Stomach (tissue), 9 donors: ENCODE data around the gene NOLC1. TPM values are rescaled to one million over a fixed set of nuclear protein-coding genes. Genes with fewer than 3 reads are reported as not detected.
"Not testable (repeated sequence)": the region's sequence is repeated elsewhere in the genome, so short reads cannot be mapped to it uniquely, and the experiment has no call there.

ENCODE experiments used
- DNase-seq, 2 donors: peaks; one replicate each; pipeline versions ENCODE4 v3.0.0 to v3.0.0-alpha.2; 2013 to 2019
- H3K27ac ChIP-seq, 5 donors: fragments of 200-600 bp in 4 of 5; sonication (generic) in 4 of 5; one replicate each; pipeline ENCODE4 v1.5.1; 2013 to 2019; ENCODE audit warnings: mild to moderate bottlenecking in 1 of 5, moderate library complexity in 1 of 5
- H3K27me3 ChIP-seq, 3 donors: fragments of 200-600 bp; sonication (generic); one replicate each; pipeline ENCODE4 v1.5.1; 2017 to 2019; ENCODE audit warnings: mixed run types in 1 of 3
- H3K36me3 ChIP-seq, 4 donors: fragments of 200-600 bp; sonication (generic); 1 replicate in 3 of 4; 2 replicates in 1 of 4; pipeline ENCODE4 v1.5.1; 2016 to 2019
- H3K4me1 ChIP-seq, 4 donors: fragments of 200-600 bp; sonication (generic); one replicate each; pipeline ENCODE4 v1.5.1; 2016 to 2019
- H3K4me3 ChIP-seq, 4 donors: fragments of 200-600 bp; sonication (generic) in 3 of 4; one replicate each; pipeline ENCODE4 v1.5.1; 2016 to 2019; ENCODE audit warnings: mild to moderate bottlenecking in 1 of 4
- H3K9me3 ChIP-seq, 4 donors: fragments of 200-600 bp; sonication (generic); one replicate each; pipeline ENCODE4 v1.5.1; 2016 to 2019
- EP300 ChIP-seq: sonication (generic); formaldehyde crosslinking; IDR thresholded peaks from one replicate; pipeline ENCODE4 v1.6.1; 2017; ENCODE audit warnings: antibody characterized with exemption
- POLR2A ChIP-seq, 4 donors: fragments of 450-650 bp; IDR thresholded peaks; one replicate each; pipeline ENCODE4 v1.6.1; 2016; ENCODE audit warnings: antibody characterized with exemption in 4 of 4, control low read depth in 2 of 4, mild to moderate bottlenecking in 1 of 4, moderate library complexity in 1 of 4
- POLR2AphosphoS5 ChIP-seq, 3 donors: sonication (generic); formaldehyde crosslinking; IDR thresholded peaks; one replicate each; pipeline ENCODE4 v1.6.1; 2016; ENCODE audit warnings: antibody characterized with exemption in 3 of 3
- WGBS, 5 donors: extraction: QIAGEN DNeasy Blood & Tissue Kit in 3 of 5; methylation state at CpG; one replicate each; pipeline versions ENCODE4 v1.1.5 to v1.1.7; 2013 to 2018; 5-methylcytosine and 5-hydroxymethylcytosine counted together
- intact Hi-C: fragments of 100-400 bp; cut with DNase I; formaldehyde crosslinking; loops from one replicate; pipeline ENCODE4 v1.15.1; 2023; ENCODE audit warnings: low total_unique reads
- polyA plus RNA-seq, 3 donors: library from polyadenylated mRNA; stranded (reverse); fragments of 200-250 nt; gene quantifications; one replicate each; pipeline ENCODE4 v1.2.3, GENCODE V29; 2013
- total RNA-seq, 5 donors: library from RNA; depleted of rRNA; stranded (reverse); fragments of >200 nt; gene quantifications; one replicate each; pipeline versions ENCODE4 v1.1.0 to v1.2.3, GENCODE V29; 2014 to 2016
- TF ChIP-seq, protein P1 (sequence below), 7 experiments: fragments of 450-650 bp in 4 of 7; fragments of 200-600 bp in 3 of 7; sonication (generic) in 3 of 7; IDR thresholded peaks; one replicate each; pipeline ENCODE4 v1.5.1; 2016 to 2019; ENCODE audit warnings: antibody characterized with exemption in 7 of 7, control low read depth in 2 of 7, mild to moderate bottlenecking in 1 of 7
- donor health status: healthy with polysubstance abuse.
- donor health status: Bipolar disorder and iron deficiency.
- donor health status: healthy.

The NOLC1 gene
- total and polyA plus RNA-seq, 8 donors = 9.8 to 73.7 (median 32.2) TPM

DNA sequence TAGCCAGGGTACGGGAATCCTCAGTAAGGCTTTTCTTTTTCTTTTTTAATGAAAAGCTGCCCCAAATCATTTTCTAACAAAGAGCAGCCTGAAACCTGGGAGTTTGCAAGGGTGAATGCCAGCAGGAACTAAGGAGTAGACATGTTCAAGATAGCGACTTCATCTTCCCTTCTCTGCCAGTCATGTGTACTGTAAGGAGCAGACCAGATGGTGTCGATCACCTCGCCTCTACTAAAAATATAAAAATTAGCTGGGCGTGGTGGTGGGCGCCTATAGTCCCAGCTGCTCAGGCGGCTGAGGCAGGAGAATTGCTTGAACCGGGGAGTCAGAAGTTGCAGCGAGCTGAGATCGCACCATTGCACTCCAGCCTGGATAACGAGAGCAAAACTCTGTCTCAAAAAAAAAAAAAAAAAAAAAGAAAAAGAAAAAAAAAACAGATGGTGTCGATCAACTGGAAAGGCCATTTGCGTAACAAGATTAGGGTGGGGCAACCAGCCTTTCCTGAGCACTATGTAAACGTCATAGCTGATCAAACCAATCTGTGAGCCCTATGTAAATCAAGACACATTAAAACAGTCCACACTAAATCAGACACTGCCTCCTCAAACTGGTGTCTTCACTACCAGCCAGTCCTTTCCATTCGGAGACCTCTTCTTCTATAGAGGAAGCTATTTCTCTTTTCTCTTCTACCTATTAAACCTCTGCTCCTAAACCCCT is 33.8 kb downstream of the NOLC1 start:
- intact Hi-C loops = no loop called here
- H3K36me3 ChIP-seq = no peaks in the 10 kb centered on the region
- H3K9me3 ChIP-seq = peaks cover 0 to 3% (median 0%) of the 10 kb centered on the region in 4 donors
- no peaks in the 10 kb centered on the region for H3K27me3 ChIP-seq
- peaks cover 0 to 14% (median 10%) of the 10 kb centered on the region in 4 donors for H3K4me1 ChIP-seq
- 73 to 82% (median 81%) methylated on average over 15 of the region's 15 CpGs for WGBS, 5 donors
- peak in 1 of 2 donors; percentile 20 for DNase-seq
- TF ChIP-seq EP300 (no peak), POLR2AphosphoS5 (IDR thresholded peaks at IDR 0.05) (no peak), POLR2A (IDR thresholded peaks at IDR 0.05) (no peak)
- TF ChIP-seq, protein P1, sequence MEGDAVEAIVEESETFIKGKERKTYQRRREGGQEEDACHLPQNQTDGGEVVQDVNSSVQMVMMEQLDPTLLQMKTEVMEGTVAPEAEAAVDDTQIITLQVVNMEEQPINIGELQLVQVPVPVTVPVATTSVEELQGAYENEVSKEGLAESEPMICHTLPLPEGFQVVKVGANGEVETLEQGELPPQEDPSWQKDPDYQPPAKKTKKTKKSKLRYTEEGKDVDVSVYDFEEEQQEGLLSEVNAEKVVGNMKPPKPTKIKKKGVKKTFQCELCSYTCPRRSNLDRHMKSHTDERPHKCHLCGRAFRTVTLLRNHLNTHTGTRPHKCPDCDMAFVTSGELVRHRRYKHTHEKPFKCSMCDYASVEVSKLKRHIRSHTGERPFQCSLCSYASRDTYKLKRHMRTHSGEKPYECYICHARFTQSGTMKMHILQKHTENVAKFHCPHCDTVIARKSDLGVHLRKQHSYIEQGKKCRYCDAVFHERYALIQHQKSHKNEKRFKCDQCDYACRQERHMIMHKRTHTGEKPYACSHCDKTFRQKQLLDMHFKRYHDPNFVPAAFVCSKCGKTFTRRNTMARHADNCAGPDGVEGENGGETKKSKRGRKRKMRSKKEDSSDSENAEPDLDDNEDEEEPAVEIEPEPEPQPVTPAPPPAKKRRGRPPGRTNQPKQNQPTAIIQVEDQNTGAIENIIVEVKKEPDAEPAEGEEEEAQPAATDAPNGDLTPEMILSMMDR (IDR thresholded peaks at IDR 0.05) = no peak
- H3K27ac ChIP-seq = peak overlapping the region in 1 of 5 donors; percentile 28
- no peak overlapping the region for H3K4me3 ChIP-seq

DNA sequence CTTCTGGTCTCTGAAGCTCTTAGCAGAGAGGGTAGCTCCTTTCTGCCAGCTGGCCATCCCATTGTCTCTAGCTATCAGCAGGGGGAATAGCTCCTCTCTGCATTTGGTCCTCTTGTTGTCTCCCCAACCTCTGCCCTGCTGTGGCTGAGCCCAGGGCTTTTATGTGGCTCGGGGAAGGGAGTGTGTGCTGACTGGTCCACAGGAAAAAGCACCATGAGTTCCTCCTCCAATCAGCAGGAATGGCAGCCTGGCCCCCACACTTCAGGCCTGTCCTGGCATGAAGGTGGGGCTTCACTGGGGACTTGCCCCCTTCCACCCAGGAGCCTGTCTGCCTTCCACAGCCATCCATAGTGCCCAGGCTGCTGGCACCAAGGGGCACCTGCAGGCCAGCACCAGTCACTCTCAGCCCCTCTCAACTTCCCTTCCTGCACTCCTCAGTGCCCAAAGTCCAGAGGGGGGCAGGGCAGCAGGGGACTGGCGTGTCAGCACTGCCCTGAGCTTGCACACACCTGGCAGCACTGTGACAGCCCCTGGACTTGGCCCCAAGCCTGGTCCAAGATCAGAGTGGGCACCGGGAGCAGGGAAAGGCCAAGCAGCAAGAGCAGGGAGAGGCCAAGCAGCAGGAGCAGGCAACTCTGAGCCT is 36.2 kb downstream of the NOLC1 start:
- peaks cover 0 to 12% (median 4%) of the 10 kb centered on the region in 4 donors for H3K9me3 ChIP-seq
- H3K27me3 ChIP-seq = no peaks in the 10 kb centered on the region
- H3K27ac ChIP-seq = peak overlapping the region in 1 of 5 donors; percentile 45
- H3K36me3 ChIP-seq = no peaks in the 10 kb centered on the region
- no peak for DNase-seq
- intact Hi-C loops = no loop called here
- H3K4me3 ChIP-seq = no peak overlapping the region
- TF ChIP-seq POLR2A (IDR thresholded peaks at IDR 0.05) = no peak
- TF ChIP-seq EP300 = no peak
- no peak for TF ChIP-seq POLR2AphosphoS5 (IDR thresholded peaks at IDR 0.05)
- TF ChIP-seq, protein P1 (IDR thresholded peaks at IDR 0.05) = no peak
- H3K4me1 ChIP-seq = peaks cover 0 to 14% (median 10%) of the 10 kb centered on the region in 4 donors
- 36 to 69% (median 56%) methylated on average over 3 of the region's 3 CpGs for WGBS, 5 donors

DNA sequence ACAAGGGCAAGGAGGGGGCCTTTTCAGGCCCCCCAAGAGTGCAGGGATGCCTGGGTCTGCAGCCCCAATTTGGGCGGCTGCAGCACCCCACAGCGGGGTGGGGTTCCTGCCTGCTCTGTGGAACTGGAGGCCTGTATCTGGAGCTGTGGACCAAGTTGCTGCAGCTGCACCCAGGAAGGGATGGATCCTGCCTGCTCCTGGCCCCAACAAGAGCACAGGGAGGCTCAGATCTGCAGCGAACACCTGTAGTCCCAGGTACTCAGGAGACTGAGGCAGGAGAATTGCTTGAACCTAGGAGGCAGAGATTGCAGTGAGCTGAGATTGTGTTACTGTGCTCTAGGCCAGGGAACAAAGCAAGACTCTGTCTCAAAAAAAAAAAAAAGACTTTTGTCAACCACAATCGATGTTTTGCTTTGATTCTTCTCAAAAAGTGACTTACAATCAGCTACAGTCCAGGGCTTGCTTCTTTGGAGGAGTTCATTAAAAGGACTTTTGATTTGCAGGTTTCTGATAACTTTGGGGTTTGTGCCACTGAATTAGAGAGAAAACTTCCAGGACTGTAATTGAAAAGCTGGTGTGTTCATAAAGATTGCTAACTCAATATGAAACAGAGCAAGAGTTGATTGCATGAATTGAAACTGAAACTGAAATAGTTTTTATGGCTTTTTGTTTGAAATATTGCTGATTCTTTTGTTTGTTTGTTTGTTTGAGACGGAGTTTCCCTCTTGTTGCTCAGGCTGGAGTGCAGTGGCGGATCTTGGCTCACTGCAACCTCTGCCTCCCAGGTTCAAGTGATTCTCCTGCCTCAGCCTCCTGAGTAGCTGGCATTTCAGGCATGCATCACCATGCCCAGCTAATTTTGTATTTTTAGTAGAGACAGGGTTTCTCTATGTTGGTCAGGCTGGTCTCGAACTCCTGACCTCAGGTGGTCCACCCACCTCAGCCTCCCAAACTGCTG is 37.0 kb downstream of the NOLC1 start:
- Histone ChIP-seq H3K4me1 (peaks cover 0 to 14% (median 10%) of the 10 kb centered on the region in 4 donors), H3K27ac (peak overlapping the region in 1 of 5 donors; percentile 45), H3K9me3 (peaks cover 0 to 12% (median 4%) of the 10 kb centered on the region in 4 donors)
- 51 to 60% (median 53%) methylated on average over 6 to 7 of the region's 7 CpGs for WGBS, 5 donors
- H3K27me3 ChIP-seq, intact Hi-C loops, H3K4me3 ChIP-seq, H3K36me3 ChIP-seq: not testable (repeated sequence)
- peak in 1 of 2 donors; percentile 9 for DNase-seq

DNA sequence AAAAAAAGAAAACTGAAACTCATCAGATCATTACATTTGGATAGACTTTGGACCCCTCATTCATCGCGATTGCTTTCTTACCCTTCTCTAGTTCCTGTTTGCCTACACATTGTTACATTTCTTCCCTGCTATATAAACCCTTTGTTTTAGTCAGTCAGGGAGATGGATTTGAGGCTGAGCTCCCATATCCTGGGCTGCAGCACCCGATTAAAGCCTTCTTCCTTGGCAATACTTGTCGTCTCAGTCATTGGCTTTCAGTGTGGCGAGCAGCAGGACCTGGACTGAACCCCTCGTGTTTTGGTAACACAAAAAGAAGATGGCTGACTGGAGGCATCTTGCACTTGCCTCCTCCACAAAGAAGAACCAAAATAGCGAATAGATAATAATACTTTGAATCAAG is 39.8 kb downstream of the NOLC1 start:
- no peaks in the 10 kb centered on the region for H3K27me3 ChIP-seq
- TF ChIP-seq, protein P1 (IDR thresholded peaks at IDR 0.05) = no peak
- TF ChIP-seq EP300 (no peak), POLR2A (IDR thresholded peaks at IDR 0.05) (no peak), POLR2AphosphoS5 (IDR thresholded peaks at IDR 0.05) (no peak)
- H3K27ac ChIP-seq = no peak overlapping the region
- no peaks in the 10 kb centered on the region for H3K36me3 ChIP-seq
- peaks cover 0 to 14% (median 10%) of the 10 kb centered on the region in 4 donors for H3K4me1 ChIP-seq
- WGBS, 5 donors = 72 to 80% (median 77%) methylated on average over 7 of the region's 7 CpGs
- intact Hi-C loops = no loop called here
- H3K4me3 ChIP-seq = no peak overlapping the region
- DNase-seq = no peak
- peaks cover 0 to 8% (median 4%) of the 10 kb centered on the region in 4 donors for H3K9me3 ChIP-seq
